Stimulated activated naive CD8-positive, alpha-beta T cell treated with anti-CD3 and anti-CD28 coated beads, Interleukin-15, Interleukin-2, amounts not matched to agents 100 ng/mL and 50 ng/mL, for 24 hours (primary cell): Measurements from ENCODE around the gene SPOCK3.
"Not testable (repeated sequence)": the region's sequence is repeated elsewhere in the genome, so short reads cannot be mapped to it uniquely, and the experiment has no call there.

Experiments used
- H3K27ac Mint-ChIP-seq: one replicate; pipeline ENCODE4 v1.8.0; 2021; ENCODE audit warnings: mild to moderate bottlenecking, mixed read lengths
- H3K27me3 Mint-ChIP-seq: one replicate; pipeline ENCODE4 v1.8.0; 2021; ENCODE audit warnings: mixed read lengths
- H3K36me3 Mint-ChIP-seq: one replicate; pipeline ENCODE4 v1.8.0; 2021; ENCODE audit warnings: low read depth, mixed read lengths
- H3K4me1 Mint-ChIP-seq: one replicate; pipeline ENCODE4 v1.8.0; 2021; ENCODE audit warnings: low read depth, mixed read lengths
- H3K4me3 Mint-ChIP-seq: one replicate; pipeline ENCODE4 v1.8.0; 2021; ENCODE audit warnings: mild to moderate bottlenecking, mixed read lengths
- H3K9me3 Mint-ChIP-seq: one replicate; pipeline ENCODE4 v1.8.0; 2021; ENCODE audit warnings: mixed read lengths

Gene SPOCK3

GRCh38 chr4:166816890-166817289 lies 417.4 kb downstream of the SPOCK3 start:
- Mint-ChIP-seq H3K36me3 (no peaks in the 10 kb centered on the region), H3K27me3 (no peaks in the 10 kb centered on the region), H3K9me3 (peaks cover 7% of the 10 kb centered on the region), H3K27ac (no peak overlapping the region), H3K4me3 (no peak overlapping the region), H3K4me1 (no peaks in the 10 kb centered on the region)

- H3K36me3 Mint-ChIP-seq, result no peaks in the 10 kb centered on the region
- peaks cover 10% of the 10 kb centered on the region for H3K9me3 Mint-ChIP-seq
- no peaks in the 10 kb centered on the region for H3K4me1 Mint-ChIP-seq
- no peak overlapping the region for H3K4me3 Mint-ChIP-seq
- no peaks in the 10 kb centered on the region for H3K27me3 Mint-ChIP-seq
- H3K27ac Mint-ChIP-seq, result no peak overlapping the region
Observed at GRCh38 chr4:166808380-166808779, 425.9 kb downstream of the SPOCK3 start.

GRCh38 chr4:166802346-166802745 lies 431.9 kb downstream of the SPOCK3 start:
- H3K4me3 Mint-ChIP-seq, result no peak overlapping the region
- no peaks in the 10 kb centered on the region for H3K36me3 Mint-ChIP-seq
- H3K27ac Mint-ChIP-seq, result no peak overlapping the region
- peaks cover 5% of the 10 kb centered on the region for H3K9me3 Mint-ChIP-seq
- H3K4me1 Mint-ChIP-seq, result no peaks in the 10 kb centered on the region
- H3K27me3 Mint-ChIP-seq, result no peaks in the 10 kb centered on the region

- no peaks in the 10 kb centered on the region for H3K36me3 Mint-ChIP-seq
- H3K9me3 Mint-ChIP-seq, result peaks cover 5% of the 10 kb centered on the region
- H3K27ac Mint-ChIP-seq, result no peak overlapping the region
- H3K4me1 Mint-ChIP-seq, result no peaks in the 10 kb centered on the region
- no peak overlapping the region for H3K4me3 Mint-ChIP-seq
- no peaks in the 10 kb centered on the region for H3K27me3 Mint-ChIP-seq
Observed at GRCh38 chr4:166798126-166798525, 436.2 kb downstream of the SPOCK3 start.

- no peaks in the 10 kb centered on the region for H3K27me3 Mint-ChIP-seq
- no peak overlapping the region for H3K27ac Mint-ChIP-seq
- peaks cover 16% of the 10 kb centered on the region for H3K9me3 Mint-ChIP-seq
- no peaks in the 10 kb centered on the region for H3K4me1 Mint-ChIP-seq
- no peaks in the 10 kb centered on the region for H3K36me3 Mint-ChIP-seq
- H3K4me3 Mint-ChIP-seq, result no peak overlapping the region
Observed at GRCh38 chr4:166777760-166778159, 456.5 kb downstream of the SPOCK3 start.

GRCh38 chr4:166763018-166763417 lies 471.3 kb downstream of the SPOCK3 start:
- H3K36me3 Mint-ChIP-seq, result no peaks in the 10 kb centered on the region

GRCh38 chr4:166741742-166742141 lies 492.6 kb downstream of the SPOCK3 start:
- Mint-ChIP-seq H3K4me3 (no peak overlapping the region), H3K27ac (no peak overlapping the region), H3K36me3 (no peaks in the 10 kb centered on the region), H3K9me3 (peaks cover 6% of the 10 kb centered on the region), H3K27me3 (no peaks in the 10 kb centered on the region), H3K4me1 (no peaks in the 10 kb centered on the region)

More at GRCh38 chr4:166763018-166763417, 471.3 kb downstream of the SPOCK3 start:
- H3K4me3 Mint-ChIP-seq, result no peak overlapping the region
- H3K27me3 Mint-ChIP-seq, result no peaks in the 10 kb centered on the region
- peaks cover 16% of the 10 kb centered on the region for H3K9me3 Mint-ChIP-seq
- no peaks in the 10 kb centered on the region for H3K4me1 Mint-ChIP-seq
- H3K27ac Mint-ChIP-seq, result no peak overlapping the region

GRCh38 chr4:166739215-166739614 lies 495.1 kb downstream of the SPOCK3 start:
- not testable (repeated sequence) for H3K4me1 Mint-ChIP-seq, H3K27me3 Mint-ChIP-seq, H3K36me3 Mint-ChIP-seq, H3K4me3 Mint-ChIP-seq, H3K9me3 Mint-ChIP-seq, H3K27ac Mint-ChIP-seq

GRCh38 chr4:166737430-166737829 lies 496.9 kb downstream of the SPOCK3 start:
- H3K4me3 Mint-ChIP-seq, result no peak overlapping the region
- peaks cover 4% of the 10 kb centered on the region for H3K9me3 Mint-ChIP-seq
- H3K27ac Mint-ChIP-seq, result no peak overlapping the region
- no peaks in the 10 kb centered on the region for H3K36me3 Mint-ChIP-seq
- H3K4me1 Mint-ChIP-seq, result no peaks in the 10 kb centered on the region
- H3K27me3 Mint-ChIP-seq, result no peaks in the 10 kb centered on the region

- Mint-ChIP-seq H3K9me3 (peaks cover 4% of the 10 kb centered on the region), H3K27ac (no peak overlapping the region), H3K4me1 (no peaks in the 10 kb centered on the region), H3K4me3 (no peak overlapping the region), H3K36me3 (no peaks in the 10 kb centered on the region), H3K27me3 (no peaks in the 10 kb centered on the region)
Observed at GRCh38 chr4:166735553-166735952, 498.7 kb downstream of the SPOCK3 start.

GRCh38 chr4:166734797-166735196 lies 499.5 kb downstream of the SPOCK3 start:
- H3K4me3 Mint-ChIP-seq, result no peak overlapping the region
- H3K27ac Mint-ChIP-seq, result no peak overlapping the region
- H3K4me1 Mint-ChIP-seq, result no peaks in the 10 kb centered on the region
- H3K9me3 Mint-ChIP-seq, result peaks cover 4% of the 10 kb centered on the region
- no peaks in the 10 kb centered on the region for H3K27me3 Mint-ChIP-seq
- no peaks in the 10 kb centered on the region for H3K36me3 Mint-ChIP-seq

- Mint-ChIP-seq H3K36me3 (no peaks in the 10 kb centered on the region), H3K27ac (no peak overlapping the region), H3K27me3 (no peaks in the 10 kb centered on the region), H3K4me3 (no peak overlapping the region), H3K9me3 (peaks cover 4% of the 10 kb centered on the region), H3K4me1 (no peaks in the 10 kb centered on the region)
Observed at GRCh38 chr4:166733686-166734085, 500.6 kb downstream of the SPOCK3 start.

GRCh38 chr4:166726832-166727231 lies 507.5 kb downstream of the SPOCK3 start:
- Mint-ChIP-seq H3K4me1 (no peaks in the 10 kb centered on the region), H3K4me3 (no peak overlapping the region), H3K36me3 (no peaks in the 10 kb centered on the region), H3K27ac (no peak overlapping the region), H3K9me3 (peaks cover 8% of the 10 kb centered on the region), H3K27me3 (no peaks in the 10 kb centered on the region)

GRCh38 chr4:166724369-166724768 lies 509.9 kb downstream of the SPOCK3 start:
- H3K9me3 Mint-ChIP-seq, result peaks cover 15% of the 10 kb centered on the region
- H3K36me3 Mint-ChIP-seq, result no peaks in the 10 kb centered on the region
- no peak overlapping the region for H3K27ac Mint-ChIP-seq
- H3K4me1 Mint-ChIP-seq, result no peaks in the 10 kb centered on the region
- H3K4me3 Mint-ChIP-seq, result no peak overlapping the region
- H3K27me3 Mint-ChIP-seq, result no peaks in the 10 kb centered on the region

- no peaks in the 10 kb centered on the region for H3K27me3 Mint-ChIP-seq
- no peaks in the 10 kb centered on the region for H3K4me1 Mint-ChIP-seq
- no peak overlapping the region for H3K4me3 Mint-ChIP-seq
- H3K9me3 Mint-ChIP-seq, result peaks cover 15% of the 10 kb centered on the region
- no peaks in the 10 kb centered on the region for H3K36me3 Mint-ChIP-seq
- no peak overlapping the region for H3K27ac Mint-ChIP-seq
Observed at GRCh38 chr4:166723532-166724140, 510.7 kb downstream of the SPOCK3 start.
